ENCODE data around the gene USP11.
"Not testable (repeated sequence)": the region's sequence is repeated elsewhere in the genome, so short reads cannot be mapped to it uniquely, and the experiment has no call there.

GRCh38 chrX:47284616-47285015, 51.8 kb downstream of the USP11 start:
- TF ChIP-seq, protein P1, sequence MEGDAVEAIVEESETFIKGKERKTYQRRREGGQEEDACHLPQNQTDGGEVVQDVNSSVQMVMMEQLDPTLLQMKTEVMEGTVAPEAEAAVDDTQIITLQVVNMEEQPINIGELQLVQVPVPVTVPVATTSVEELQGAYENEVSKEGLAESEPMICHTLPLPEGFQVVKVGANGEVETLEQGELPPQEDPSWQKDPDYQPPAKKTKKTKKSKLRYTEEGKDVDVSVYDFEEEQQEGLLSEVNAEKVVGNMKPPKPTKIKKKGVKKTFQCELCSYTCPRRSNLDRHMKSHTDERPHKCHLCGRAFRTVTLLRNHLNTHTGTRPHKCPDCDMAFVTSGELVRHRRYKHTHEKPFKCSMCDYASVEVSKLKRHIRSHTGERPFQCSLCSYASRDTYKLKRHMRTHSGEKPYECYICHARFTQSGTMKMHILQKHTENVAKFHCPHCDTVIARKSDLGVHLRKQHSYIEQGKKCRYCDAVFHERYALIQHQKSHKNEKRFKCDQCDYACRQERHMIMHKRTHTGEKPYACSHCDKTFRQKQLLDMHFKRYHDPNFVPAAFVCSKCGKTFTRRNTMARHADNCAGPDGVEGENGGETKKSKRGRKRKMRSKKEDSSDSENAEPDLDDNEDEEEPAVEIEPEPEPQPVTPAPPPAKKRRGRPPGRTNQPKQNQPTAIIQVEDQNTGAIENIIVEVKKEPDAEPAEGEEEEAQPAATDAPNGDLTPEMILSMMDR (optimal IDR thresholded peaks at IDR 0.05 in 1 of 3, IDR thresholded peaks at IDR 0.05 in 1 of 3, conservative IDR thresholded peaks at IDR 0.05 in 1 of 3; ENCODE audit: extremely low read depth in 1 of 3, insufficient read depth in 2 of 3, low read length in 3 of 3): peak in 1 of 3 experiments; percentile 13
- not testable (repeated sequence) for TF ChIP-seq EZH2 (IDR thresholded peaks at IDR 0.05; ENCODE audit: low read length)
